GM18508 (cell line): Measurements from ENCODE around the gene HEG1.

Experiments used
- ATAC-seq: cut with Tn5 transposase; IDR thresholded peaks from one replicate; pipeline ENCODE4 v1.9.1; 2021; ENCODE audit warnings: moderate number of reproducible peaks; ENCODE audit not compliant: insufficient read depth, unreplicated experiment

The HEG1 gene

GRCh38 chr3:124920718-124921117 is 135.1 kb downstream of the HEG1 start:
- ATAC-seq = no peak

GRCh38 chr3:124919756-124920155 is 136.0 kb downstream of the HEG1 start:
- ATAC-seq = no peak

- ATAC-seq = no peak
Measured at GRCh38 chr3:124918524-124918923, 137.3 kb downstream of the HEG1 start.

GRCh38 chr3:124916837-124917409 is 138.9 kb downstream of the HEG1 start:
- no peak for ATAC-seq
